HPDE6-E6E7 (cell line): ENCODE measurements around the gene NASP.

ENCODE experiments used
- DNase-seq: peaks from one replicate; pipeline ENCODE4 v3.0.0; 2011; ENCODE audit warnings: missing footprints; ENCODE audit errors: extremely low spot score

NASP gene

GRCh38 chr1:45667321-45668111 lies 83.7 kb downstream of the NASP start:
- DNase-seq = no peak
